Measurements from ENCODE around the gene RNU1-2.
"Not testable (repeated sequence)": the region's sequence is repeated elsewhere in the genome, so short reads cannot be mapped to it uniquely, and the experiment has no call there.

DNA sequence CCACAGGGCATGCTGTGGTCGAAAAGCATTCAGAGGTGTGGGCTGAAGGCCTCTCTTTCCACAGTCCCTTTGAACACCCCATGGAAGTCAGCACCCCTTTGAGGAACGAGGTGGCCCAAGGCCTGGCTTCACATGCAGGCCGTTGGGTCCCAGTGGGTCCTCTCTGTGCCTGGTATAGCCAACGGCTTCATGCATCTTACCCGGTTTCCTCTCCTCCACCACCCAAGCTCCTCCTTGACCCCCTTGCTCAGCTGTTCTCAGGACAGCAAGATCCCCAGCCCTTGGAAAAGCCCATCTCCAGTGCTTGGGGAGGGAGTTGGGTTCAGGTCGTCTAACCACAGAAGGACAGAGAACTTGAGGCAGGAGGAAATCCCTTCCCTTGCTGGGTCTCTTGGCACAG is 27.0 kb upstream of the RNU1-2 start:
- TF ChIP-seq GABPA, POLR2AphosphoS5 (IDR thresholded peaks at IDR 0.05; ENCODE audit: low read depth): not testable (repeated sequence)
- TF ChIP-seq, protein P1, sequence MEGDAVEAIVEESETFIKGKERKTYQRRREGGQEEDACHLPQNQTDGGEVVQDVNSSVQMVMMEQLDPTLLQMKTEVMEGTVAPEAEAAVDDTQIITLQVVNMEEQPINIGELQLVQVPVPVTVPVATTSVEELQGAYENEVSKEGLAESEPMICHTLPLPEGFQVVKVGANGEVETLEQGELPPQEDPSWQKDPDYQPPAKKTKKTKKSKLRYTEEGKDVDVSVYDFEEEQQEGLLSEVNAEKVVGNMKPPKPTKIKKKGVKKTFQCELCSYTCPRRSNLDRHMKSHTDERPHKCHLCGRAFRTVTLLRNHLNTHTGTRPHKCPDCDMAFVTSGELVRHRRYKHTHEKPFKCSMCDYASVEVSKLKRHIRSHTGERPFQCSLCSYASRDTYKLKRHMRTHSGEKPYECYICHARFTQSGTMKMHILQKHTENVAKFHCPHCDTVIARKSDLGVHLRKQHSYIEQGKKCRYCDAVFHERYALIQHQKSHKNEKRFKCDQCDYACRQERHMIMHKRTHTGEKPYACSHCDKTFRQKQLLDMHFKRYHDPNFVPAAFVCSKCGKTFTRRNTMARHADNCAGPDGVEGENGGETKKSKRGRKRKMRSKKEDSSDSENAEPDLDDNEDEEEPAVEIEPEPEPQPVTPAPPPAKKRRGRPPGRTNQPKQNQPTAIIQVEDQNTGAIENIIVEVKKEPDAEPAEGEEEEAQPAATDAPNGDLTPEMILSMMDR (IDR thresholded peaks at IDR 0.05; ENCODE audit: insufficient read depth, low read length) = not testable (repeated sequence)
